GM19397 (cell line): ENCODE measurements around the gene ALDH1L1.

Source experiments
- ATAC-seq: cut with Tn5 transposase; IDR thresholded peaks from one replicate; pipeline ENCODE4 v1.9.1; 2021; ENCODE audit warnings: mild to moderate bottlenecking, moderate library complexity; ENCODE audit not compliant: unreplicated experiment

ALDH1L1 gene

GRCh38 chr3:126060613-126061145 is 119.7 kb downstream of the ALDH1L1 start:
- ATAC-seq, result no peak

- no peak for ATAC-seq
These were observed 121.7 kb downstream of the ALDH1L1 start for GRCh38 chr3:126058666-126059065.

GRCh38 chr3:126057936-126058335 is 122.5 kb downstream of the ALDH1L1 start:
- ATAC-seq, result no peak

- no peak for ATAC-seq
These were observed 122.9 kb downstream of the ALDH1L1 start for GRCh38 chr3:126057501-126057819.

- no peak for ATAC-seq
These were observed 123.5 kb downstream of the ALDH1L1 start for GRCh38 chr3:126056681-126057500.

GRCh38 chr3:126056088-126056487 is 124.3 kb downstream of the ALDH1L1 start:
- ATAC-seq, result no peak

- ATAC-seq, result no peak
These were observed 125.5 kb downstream of the ALDH1L1 start for GRCh38 chr3:126054870-126055269.

GRCh38 chr3:126053949-126054569 is 126.3 kb downstream of the ALDH1L1 start:
- no peak for ATAC-seq
